Activated CD4-positive, alpha-beta T cell treated with anti-CD3 and anti-CD28 coated beads, Interleukin-10, Interleukin-2, amounts not matched to agents 100 ng/mL and 50 ng/mL, durations not matched to agents 16 hours and 8 hours (primary cell): Measurements from ENCODE around the gene MEF2A.
A peak's percentile ranks its signal among the peaks of the same experiment; 100 is the strongest.
"Not testable (repeated sequence)": the region's sequence is repeated elsewhere in the genome, so short reads cannot be mapped to it uniquely, and the experiment has no call there.

ENCODE experiments used
- DNase-seq: peaks from one replicate; pipeline ENCODE4 v3.0.0-alpha.2; 2020

The MEF2A gene

GRCh38 chr15:99565299-99566156, at the start of gene MEF2A:
MEF2A (plus strand) TSS chr15:99565984; CDS start chr15:99633120, 67,136 bp downstream.
- DNase-seq: peak; percentile 94

GRCh38 chr15:99518191-99518590, 47.6 kb upstream of the MEF2A start:
- DNase-seq: no peak

- DNase-seq: not testable (repeated sequence)
Measured at GRCh38 chr15:99519366-99519765, 46.4 kb upstream of the MEF2A start.

GRCh38 chr15:99522288-99522687, 43.5 kb upstream of the MEF2A start:
- no peak for DNase-seq

- DNase-seq: no peak
Measured at GRCh38 chr15:99526176-99526575, 39.6 kb upstream of the MEF2A start.

- DNase-seq: no peak
Measured at GRCh38 chr15:99526671-99527070, 39.1 kb upstream of the MEF2A start.

GRCh38 chr15:99536422-99537040, 29.3 kb upstream of the MEF2A start:
- DNase-seq: no peak

- DNase-seq: no peak
Measured at GRCh38 chr15:99537344-99537743, 28.4 kb upstream of the MEF2A start.

- DNase-seq: no peak
Measured at GRCh38 chr15:99538261-99538660, 27.5 kb upstream of the MEF2A start.

- DNase-seq: no peak
Measured at GRCh38 chr15:99542828-99543227, 23.0 kb upstream of the MEF2A start.

- DNase-seq: no peak
Measured at GRCh38 chr15:99545605-99546004, 20.2 kb upstream of the MEF2A start.

- DNase-seq: no peak
Measured at GRCh38 chr15:99546441-99547100, 19.2 kb upstream of the MEF2A start.

- no peak for DNase-seq
Measured at GRCh38 chr15:99547517-99547916, 18.3 kb upstream of the MEF2A start.

GRCh38 chr15:99550077-99550476, 15.7 kb upstream of the MEF2A start:
- peak; percentile 49 for DNase-seq

GRCh38 chr15:99552111-99552510, 13.7 kb upstream of the MEF2A start:
- DNase-seq: no peak

- DNase-seq: no peak
Measured at GRCh38 chr15:99554880-99555488, 10.8 kb upstream of the MEF2A start.

GRCh38 chr15:99556011-99556410, 9.8 kb upstream of the MEF2A start:
- no peak for DNase-seq

GRCh38 chr15:99556578-99556977, 9.2 kb upstream of the MEF2A start:
- no peak for DNase-seq

- no peak for DNase-seq
Measured at GRCh38 chr15:99558084-99558483, 7.7 kb upstream of the MEF2A start.

GRCh38 chr15:99558571-99558970, 7.2 kb upstream of the MEF2A start:
- no peak for DNase-seq

- DNase-seq: no peak
Measured at GRCh38 chr15:99561476-99562230, 4.1 kb upstream of the MEF2A start.

GRCh38 chr15:99562238-99562637, 3.5 kb upstream of the MEF2A start:
- no peak for DNase-seq
